Measurements from ENCODE around the gene KCNT1. TPM values are rescaled to one million over a fixed set of nuclear protein-coding genes. Genes with fewer than 3 reads are reported as not detected.
"Not testable (repeated sequence)": the region's sequence is repeated elsewhere in the genome, so short reads cannot be mapped to it uniquely, and the experiment has no call there.

KCNT1 gene
- total RNA-seq, 1 experiment from 2014 or later: 0.09 TPM

GRCh38 chr9:135669616-135670285 is 32.2 kb upstream of the KCNT1 start:
- Histone ChIP-seq H3K4me1 (no peaks in the 10 kb centered on the region), H3K36me3 (ENCODE audit: control insufficient read depth, insufficient read depth, low read length) (no peaks in the 10 kb centered on the region), H3K4me3 (ENCODE audit: low read depth, low read length) (no peak overlapping the region), H3K27me3 (replicated peaks; ENCODE audit: control insufficient read depth, insufficient read depth, low read length) (no peaks in the 10 kb centered on the region), H3K9me3 (no peaks in the 10 kb centered on the region)
- Mint-ChIP-seq H3K36me3 (ENCODE audit: insufficient read depth, unreplicated experiment) (no peaks in the 10 kb centered on the region), H3K9me3 (ENCODE audit: unreplicated experiment) (peaks cover 10% of the 10 kb centered on the region), H3K4me1 (ENCODE audit: low read depth, unreplicated experiment) (no peaks in the 10 kb centered on the region), H3K4me3 (ENCODE audit: unreplicated experiment) (no peak overlapping the region), H3K27me3 (ENCODE audit: insufficient read depth, unreplicated experiment) (peaks cover 11% of the 10 kb centered on the region), H3K27ac (ENCODE audit: unreplicated experiment) (no peak overlapping the region)
- intact Hi-C loops (cut with micrococcal nuclease; ENCODE audit: unreplicated experiment): no loop called here
- ChIA-PET POLR2A (no interaction called here), CTCF (no interaction called here)
- BruUV-seq (replicated peaks): no TSS peak
- TF ChIP-seq CTCF (IDR thresholded peaks at IDR 0.05; ENCODE audit: insufficient read depth in 1 of 2, low read depth in 1 of 2, low read length in 1 of 2, severe bottlenecking in 1 of 2, unreplicated experiment in 1 of 2): no peak
- peak in 1 of 2 experiments; percentile 21 for DNase-seq

GRCh38 chr9:135670721-135671590 is 31.0 kb upstream of the KCNT1 start:
- ChIA-PET CTCF (no interaction called here), POLR2A (no interaction called here)
- Histone ChIP-seq H3K4me3 (ENCODE audit: low read depth, low read length) (no peak overlapping the region), H3K4me1 (no peaks in the 10 kb centered on the region), H3K9me3 (no peaks in the 10 kb centered on the region), H3K36me3 (ENCODE audit: control insufficient read depth, insufficient read depth, low read length) (no peaks in the 10 kb centered on the region), H3K27me3 (replicated peaks; ENCODE audit: control insufficient read depth, insufficient read depth, low read length) (no peaks in the 10 kb centered on the region)
- H3K27ac Mint-ChIP-seq (ENCODE audit: unreplicated experiment): no peak overlapping the region
- no peak overlapping the region for H3K4me3 Mint-ChIP-seq (ENCODE audit: unreplicated experiment)
- DNase-seq: no peak
- H3K4me1 Mint-ChIP-seq (ENCODE audit: low read depth, unreplicated experiment): no peaks in the 10 kb centered on the region
- no TSS peak for BruUV-seq (replicated peaks)
- H3K36me3 Mint-ChIP-seq (ENCODE audit: insufficient read depth, unreplicated experiment): no peaks in the 10 kb centered on the region
- intact Hi-C loops (cut with micrococcal nuclease; ENCODE audit: unreplicated experiment): no loop called here
- H3K9me3 Mint-ChIP-seq (ENCODE audit: unreplicated experiment): peaks cover 10% of the 10 kb centered on the region
- TF ChIP-seq CTCF (IDR thresholded peaks at IDR 0.05; ENCODE audit: insufficient read depth in 1 of 2, low read depth in 1 of 2, low read length in 1 of 2, severe bottlenecking in 1 of 2, unreplicated experiment in 1 of 2): no peak
- H3K27me3 Mint-ChIP-seq (ENCODE audit: insufficient read depth, unreplicated experiment): peaks cover 9% of the 10 kb centered on the region

DNA sequence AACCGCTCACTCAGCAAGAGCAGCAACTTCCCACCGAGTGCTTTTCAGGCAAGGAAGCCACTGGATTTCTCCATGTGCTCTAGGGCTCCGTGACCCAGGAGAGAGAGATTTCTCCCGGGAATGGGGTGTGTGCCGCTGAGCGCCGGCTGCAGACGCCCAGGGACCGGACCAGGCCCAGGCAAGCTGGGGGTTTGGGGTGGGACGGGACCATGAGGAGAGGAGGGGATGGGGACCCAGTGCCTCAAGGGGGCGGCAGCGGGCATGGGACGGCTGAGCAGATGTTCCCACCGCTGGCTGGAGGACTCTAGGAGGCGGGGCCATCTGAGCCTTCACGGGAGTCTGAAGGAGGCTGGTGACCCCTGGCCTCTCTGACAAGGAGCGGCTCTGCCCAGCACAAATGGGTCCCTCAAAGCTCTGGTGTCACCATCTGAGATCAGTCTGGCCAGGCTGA is 30.4 kb upstream of the KCNT1 start:
- no peak for DNase-seq
- Mint-ChIP-seq H3K27me3 (ENCODE audit: insufficient read depth, unreplicated experiment) (peaks cover 4% of the 10 kb centered on the region), H3K9me3 (ENCODE audit: unreplicated experiment) (peaks cover 10% of the 10 kb centered on the region), H3K36me3 (ENCODE audit: insufficient read depth, unreplicated experiment) (no peaks in the 10 kb centered on the region), H3K4me1 (ENCODE audit: low read depth, unreplicated experiment) (no peaks in the 10 kb centered on the region), H3K27ac (ENCODE audit: unreplicated experiment) (no peak overlapping the region), H3K4me3 (ENCODE audit: unreplicated experiment) (no peak overlapping the region)
- Histone ChIP-seq H3K4me3 (ENCODE audit: low read depth, low read length) (no peak overlapping the region), H3K27me3 (replicated peaks; ENCODE audit: control insufficient read depth, insufficient read depth, low read length) (no peaks in the 10 kb centered on the region), H3K36me3 (ENCODE audit: control insufficient read depth, insufficient read depth, low read length) (no peaks in the 10 kb centered on the region), H3K4me1 (no peaks in the 10 kb centered on the region), H3K9me3 (no peaks in the 10 kb centered on the region)
- intact Hi-C loops (cut with micrococcal nuclease; ENCODE audit: unreplicated experiment): no loop called here
- no TSS peak for BruUV-seq (replicated peaks)
- ChIA-PET CTCF (no interaction called here), POLR2A (no interaction called here)
- TF ChIP-seq CTCF (IDR thresholded peaks at IDR 0.05; ENCODE audit: insufficient read depth in 1 of 2, low read depth in 1 of 2, low read length in 1 of 2, severe bottlenecking in 1 of 2, unreplicated experiment in 1 of 2): no peak

GRCh38 chr9:135672786-135673185 is 29.2 kb upstream of the KCNT1 start:
- peaks cover 10% of the 10 kb centered on the region for H3K9me3 Mint-ChIP-seq (ENCODE audit: unreplicated experiment)
- CTCF ChIA-PET; H3K27me3 Mint-ChIP-seq (ENCODE audit: insufficient read depth, unreplicated experiment); H3K36me3 ChIP-seq (ENCODE audit: control insufficient read depth, insufficient read depth, low read length); BruUV-seq (replicated peaks); H3K4me3 Mint-ChIP-seq (ENCODE audit: unreplicated experiment); H3K4me3 ChIP-seq (ENCODE audit: low read depth, low read length); H3K27ac Mint-ChIP-seq (ENCODE audit: unreplicated experiment); DNase-seq; H3K4me1 ChIP-seq; intact Hi-C loops (cut with micrococcal nuclease; ENCODE audit: unreplicated experiment); H3K4me1 Mint-ChIP-seq (ENCODE audit: low read depth, unreplicated experiment); H3K36me3 Mint-ChIP-seq (ENCODE audit: insufficient read depth, unreplicated experiment); H3K9me3 ChIP-seq; POLR2A ChIA-PET; H3K27me3 ChIP-seq (replicated peaks; ENCODE audit: control insufficient read depth, insufficient read depth, low read length): not testable (repeated sequence)
